A549 treated with ZK216348 at 1 μM for 4 hours (cell line): ENCODE data around the gene METTL27. TPM values are rescaled to one million over a fixed set of nuclear protein-coding genes. Genes with fewer than 3 reads are reported as not detected.

Experiments
- total RNA-seq: library from RNA; stranded (reverse); fragments of 200-300 nt; extraction: Qiagen RNA extraction; gene quantifications from 5 replicates; pipeline ENCODE4 v1.2.3, GENCODE V29; 2022; ENCODE audit warnings: low read depth

Gene METTL27, protein sequence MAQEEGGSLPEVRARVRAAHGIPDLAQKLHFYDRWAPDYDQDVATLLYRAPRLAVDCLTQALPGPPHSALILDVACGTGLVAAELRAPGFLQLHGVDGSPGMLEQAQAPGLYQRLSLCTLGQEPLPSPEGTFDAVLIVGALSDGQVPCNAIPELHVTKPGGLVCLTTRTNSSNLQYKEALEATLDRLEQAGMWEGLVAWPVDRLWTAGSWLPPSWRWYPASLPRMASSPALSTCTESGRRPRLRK
- total RNA-seq: 4.8 to 10.2 TPM (median 8.1 TPM) in 5 replicates

DNA sequence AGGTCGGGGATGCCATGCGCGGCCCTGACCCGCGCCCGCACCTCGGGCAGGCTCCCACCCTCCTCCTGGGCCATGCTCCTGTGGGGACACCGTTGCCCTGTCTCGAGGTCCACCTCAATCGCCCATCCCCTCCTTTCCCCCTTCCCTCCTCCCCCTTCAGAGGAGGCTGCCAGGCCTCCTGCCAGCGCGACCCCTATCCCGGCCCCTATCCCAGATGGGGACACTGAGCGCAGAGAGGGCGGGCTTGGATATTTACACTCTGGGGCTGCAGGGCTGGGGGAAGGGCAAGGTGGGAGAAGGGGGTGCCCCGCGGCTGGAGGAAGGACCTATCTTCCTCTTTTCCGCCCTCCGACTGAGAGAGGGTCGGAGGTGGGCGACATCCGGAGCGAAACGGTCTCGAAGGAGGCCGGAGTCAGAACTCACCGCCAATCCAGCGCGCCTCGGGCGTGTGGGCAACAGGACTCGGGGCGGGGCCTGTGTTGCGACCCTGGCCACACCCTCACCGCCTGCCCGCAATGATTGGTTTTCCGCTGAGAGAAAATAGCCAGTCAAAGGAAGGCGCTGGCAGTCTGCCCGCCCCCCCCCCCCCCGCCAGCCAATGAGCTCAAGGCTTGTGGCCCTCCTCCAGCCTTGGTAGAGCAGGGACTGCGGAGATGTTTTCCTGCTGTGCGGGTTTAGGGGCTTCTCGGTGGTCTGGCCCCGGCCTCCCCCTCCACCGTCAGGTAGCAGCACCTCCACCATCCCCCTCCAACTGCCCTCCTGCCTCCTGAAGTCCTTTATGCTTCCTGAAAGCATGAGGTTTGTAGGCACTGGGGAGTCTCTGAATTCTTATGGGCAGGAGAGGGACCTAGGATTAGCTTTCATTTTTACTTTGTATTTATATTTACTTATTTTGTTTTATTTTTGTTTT lies at the start of gene METTL27:
Gene METTL27 (minus strand): TSS at position 450 of the 910 bp plus-strand sequence. CDS start 376 bp downstream, at position 74.

DNA sequence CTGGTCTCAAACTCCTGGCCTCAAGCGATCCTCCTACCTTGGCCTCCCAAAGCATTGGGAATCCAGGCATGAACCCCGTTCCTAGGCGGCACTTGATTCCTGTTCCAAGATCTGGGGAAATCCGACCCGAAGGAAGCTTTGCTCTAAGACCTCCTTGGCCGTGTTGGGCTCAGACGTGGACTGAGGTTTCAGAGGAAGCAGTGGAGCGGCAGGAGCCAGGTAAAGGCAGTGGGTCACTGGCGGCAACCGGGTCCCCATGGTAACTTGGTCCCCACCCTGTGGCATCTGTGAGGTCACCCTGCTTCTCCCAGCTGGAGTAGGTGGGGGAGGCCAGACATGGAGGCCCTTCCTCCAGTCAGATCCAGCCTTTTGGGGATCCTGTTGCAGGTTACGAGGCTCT lies 18.5 kb upstream of the METTL27 start, which contains the start of gene TMEM270:
Gene TMEM270 (plus strand): TSS at position 301 of the 400 bp plus-strand sequence. CDS start 36 bp downstream, at position 337.

DNA sequence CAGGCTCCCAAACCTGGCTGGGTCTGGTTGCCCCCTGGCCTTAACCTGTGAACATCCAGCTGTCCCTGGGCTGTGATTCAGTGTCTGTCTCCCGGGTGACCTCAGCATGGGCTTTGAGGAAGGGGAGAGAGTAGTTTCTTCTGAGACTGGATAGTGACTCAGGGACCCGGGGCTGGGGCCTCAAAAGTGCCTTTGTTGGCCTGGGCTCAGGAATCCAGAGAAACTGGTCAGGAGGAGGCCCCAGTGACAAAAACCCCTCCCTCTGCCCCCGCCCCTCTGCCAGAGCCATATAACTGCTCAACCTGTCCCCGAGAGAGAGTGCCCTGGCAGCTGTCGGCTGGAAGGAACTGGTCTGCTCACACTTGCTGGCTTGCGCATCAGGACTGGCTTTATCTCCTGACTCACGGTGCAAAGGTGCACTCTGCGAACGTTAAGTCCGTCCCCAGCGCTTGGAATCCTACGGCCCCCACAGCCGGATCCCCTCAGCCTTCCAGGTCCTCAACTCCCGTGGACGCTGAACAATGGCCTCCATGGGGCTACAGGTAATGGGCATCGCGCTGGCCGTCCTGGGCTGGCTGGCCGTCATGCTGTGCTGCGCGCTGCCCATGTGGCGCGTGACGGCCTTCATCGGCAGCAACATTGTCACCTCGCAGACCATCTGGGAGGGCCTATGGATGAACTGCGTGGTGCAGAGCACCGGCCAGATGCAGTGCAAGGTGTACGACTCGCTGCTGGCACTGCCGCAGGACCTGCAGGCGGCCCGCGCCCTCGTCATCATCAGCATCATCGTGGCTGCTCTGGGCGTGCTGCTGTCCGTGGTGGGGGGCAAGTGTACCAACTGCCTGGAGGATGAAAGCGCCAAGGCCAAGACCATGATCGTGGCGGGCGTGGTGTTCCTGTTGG lies 11.4 kb downstream of the METTL27 start, which contains the start of gene CLDN4:
Gene CLDN4 (plus strand): TSS at position 316 of the 903 bp plus-strand sequence. CDS start 206 bp downstream, at position 522.

Other genes starting within 250 kb of the METTL27 start
- gene MLXIPL, start 218.0 kb downstream of the METTL27 start, total RNA-seq: 0.38 to 1.5 TPM (median 0.91 TPM) in 5 replicates
- 2.6 to 7.3 TPM (median 5.4 TPM) in 5 replicates for gene VPS37D, start 174.7 kb downstream of the METTL27 start, total RNA-seq
- gene DNAJC30, start 159.1 kb downstream of the METTL27 start, total RNA-seq: 8.1 to 11.1 TPM (median 9.7 TPM) in 5 replicates
- 126 to 151 TPM (median 132 TPM) in 5 replicates for gene BUD23, start 158.9 kb downstream of the METTL27 start, total RNA-seq
- 67.2 to 92.1 TPM (median 81.8 TPM) in 5 replicates for gene STX1A, start 122.8 kb downstream of the METTL27 start, total RNA-seq
- 16.7 to 26.7 TPM (median 24.8 TPM) in 5 replicates for gene ABHD11, start 103.7 kb downstream of the METTL27 start, total RNA-seq
- gene CLDN3, start 72.2 kb downstream of the METTL27 start, total RNA-seq: 0.58 to 4.4 TPM (median 3.2 TPM) in 5 replicates
- 2.5 to 7.0 TPM (median 5.0 TPM) in 5 replicates for gene CLDN4, start 11.5 kb downstream of the METTL27 start, total RNA-seq
- 0.23 to 0.40 TPM in 2 of 5 replicates, not detected in the others for gene TMEM270, start 18.6 kb upstream of the METTL27 start, total RNA-seq
- gene ELN, start 185.7 kb upstream of the METTL27 start, total RNA-seq: 0.08 to 0.13 TPM (median 0.12 TPM) in 5 replicates
- 22.6 to 35.7 TPM (median 33.7 TPM) in 5 replicates for gene LIMK1, start 241.3 kb upstream of the METTL27 start, total RNA-seq